ENCODE data around the gene ADARB1. TPM values are rescaled to one million over a fixed set of nuclear protein-coding genes. Genes with fewer than 3 reads are reported as not detected.

The ADARB1 gene
- total and polyA plus RNA-seq, 2 of the 4 experiments (the other 2 are of a cell fraction), result 39.8 to 47.3 TPM

GRCh38 chr21:45084881-45085536 lies 10.6 kb downstream of the ADARB1 start:
- Histone ChIP-seq H2BK120ac (ENCODE audit: low read depth, low read length) (no peak overlapping the region), H2BK20ac (ENCODE audit: low read depth, low read length) (no peak overlapping the region), H4K8ac (ENCODE audit: low read depth in 2 of 2, low read length in 2 of 2) (no peak overlapping the region), H3K4me1 (ENCODE audit: control insufficient read depth, insufficient read depth, low read length) (peaks cover 25% of the 10 kb centered on the region), H3K4me3 (ENCODE audit: insufficient read depth, low read depth, low read length) (no peak overlapping the region), H3K9me3 (ENCODE audit: control insufficient read depth, insufficient read depth, low read length) (no peaks in the 10 kb centered on the region), H3K27me3 (ENCODE audit: control insufficient read depth, insufficient read depth, low read length) (no peaks in the 10 kb centered on the region), H2BK15ac (ENCODE audit: low read depth, low read length) (no peak overlapping the region), H4K20me1 (ENCODE audit: insufficient read depth, low read length) (peaks cover 98% of the 10 kb centered on the region), H3K14ac (replicated peaks; ENCODE audit: low read depth, low read length) (no peak overlapping the region), H2AK9ac (replicated peaks; ENCODE audit: low read depth, low read length, poor library complexity) (no peak overlapping the region), H4K5ac (ENCODE audit: low read depth, low read length) (no peak overlapping the region), H3K4me2 (ENCODE audit: low read depth, low read length) (no peak overlapping the region), H3K79me1 (ENCODE audit: low read depth in 1 of 2, low read length in 2 of 2) (peaks cover 3 to 91% of the 10 kb centered on the region in 2 experiments; a peak in 3 of 4 replicates), H2BK5ac (ENCODE audit: low read depth, low read length, poor library complexity, severe bottlenecking) (no peak overlapping the region), H3K56ac (ENCODE audit: extremely low read depth, insufficient read depth, low read length) (no peak overlapping the region), H3K18ac (ENCODE audit: low read depth, low read length) (no peak overlapping the region), H3K36me3 (ENCODE audit: control insufficient read depth, insufficient read depth, low read length) (peaks cover 44% of the 10 kb centered on the region), H3K9ac (ENCODE audit: low read depth, low read length) (no peak overlapping the region), H3K27ac (ENCODE audit: insufficient read depth, low read length) (no peak overlapping the region), H3K23ac (ENCODE audit: low read depth, low read length) (no peak overlapping the region), H3K9me1 (ENCODE audit: insufficient read depth, low read length) (peaks cover 36% of the 10 kb centered on the region), H2AFZ (replicated peaks; ENCODE audit: low read length, poor library complexity) (no peak overlapping the region), H4K91ac (ENCODE audit: insufficient read depth, low read depth, low read length) (no peak overlapping the region), H3K4ac (ENCODE audit: low read depth, low read length) (no peak overlapping the region), H2AK5ac (ENCODE audit: low read depth, low read length) (no peak overlapping the region)
- intact Hi-C loops (cut with micrococcal nuclease) (no loop called here), in situ Hi-C loops (cut with MboI; ENCODE audit: low sequenced_read_pairs) (no loop called here), dilution Hi-C loops (cut with HindIII; ENCODE audit: low sequenced_read_pairs, unreplicated experiment) (no loop called here)
- DNase-seq (no peak), ATAC-seq (ENCODE audit: low read depth) (no peak)
- BruUV-seq (replicated peaks), result no TSS peak
- ChIA-PET POLR2A (ENCODE audit: unreplicated experiment) (no interaction called here), CTCF (interaction anchor here (0.6 kb wide), 1 partner anchor 38 kb away, joined by 3 read pairs; no protein-coding TSS in a partner anchor)
- TF ChIP-seq ELK1 (IDR thresholded peaks at IDR 0.05; ENCODE audit: borderline replicate concordance, low read depth, low read length) (no peak), NFE2L2 (IDR thresholded peaks at IDR 0.05; ENCODE audit: low read depth, low read length) (no peak), MAZ (IDR thresholded peaks at IDR 0.05; ENCODE audit: borderline replicate concordance, low read depth, low read length) (no peak), CHD1 (IDR thresholded peaks at IDR 0.05; ENCODE audit: low read depth, low read length) (no peak), MXI1 (IDR thresholded peaks at IDR 0.05; ENCODE audit: borderline replicate concordance, low read depth, low read length) (no peak)
- 100% methylated on average over 3 of the region's 13 CpGs; no CpG with 5 or more reads in 1 of the 2 experiments for WGBS, 2 experiments (ENCODE audit: extremely low coverage in 2 of 2, insufficient read length in 1 of 2)

All from IMR-90 (cell line).